GM21367 (cell line): Measurements from ENCODE around the gene RASGRP2.
"Not testable (repeated sequence)": the region's sequence is repeated elsewhere in the genome, so short reads cannot be mapped to it uniquely, and the experiment has no call there.

Experiments used
- ATAC-seq: cut with Tn5 transposase; IDR thresholded peaks from one replicate; pipeline ENCODE4 v1.9.1; 2021; ENCODE audit not compliant: unreplicated experiment

Gene RASGRP2

DNA sequence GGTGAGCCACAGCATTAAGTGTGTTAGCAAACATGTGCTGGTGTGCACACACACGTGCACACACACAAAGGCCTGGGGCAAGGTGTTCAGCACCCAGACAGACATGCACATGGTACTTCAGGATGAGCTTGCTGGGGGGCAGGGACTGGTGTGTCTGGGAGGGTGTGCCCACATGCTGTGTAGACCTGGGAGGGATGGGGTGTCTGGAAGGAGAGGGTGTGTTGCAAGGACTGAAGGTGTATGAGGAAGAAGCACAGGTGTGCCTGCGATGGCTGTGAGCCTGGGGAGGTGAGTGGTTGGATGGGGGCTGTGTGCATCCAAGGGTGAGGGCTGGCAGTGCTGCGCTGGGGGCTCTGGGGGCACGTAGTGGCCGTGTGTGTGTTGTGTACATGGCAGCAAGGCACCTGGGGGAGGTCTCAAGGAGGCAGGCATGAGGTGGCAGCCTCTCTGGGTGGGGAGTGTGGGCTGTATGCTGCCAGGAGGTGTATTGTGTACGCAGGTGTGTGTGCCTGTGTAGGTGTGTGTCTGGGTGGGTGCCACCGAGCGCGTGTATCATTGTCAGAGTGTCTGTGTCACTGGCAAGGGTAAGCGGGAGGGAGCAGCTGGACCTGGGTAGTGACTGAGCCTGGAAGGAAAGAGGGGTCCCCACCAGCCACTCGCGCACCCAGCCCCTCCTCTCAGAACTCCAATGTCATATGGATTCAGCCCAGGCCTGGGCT is 23.1 kb downstream of the RASGRP2 start:
- ATAC-seq = no peak

GRCh38 chr11:64720167-64720566 is 23.8 kb downstream of the RASGRP2 start:
- no peak for ATAC-seq

DNA sequence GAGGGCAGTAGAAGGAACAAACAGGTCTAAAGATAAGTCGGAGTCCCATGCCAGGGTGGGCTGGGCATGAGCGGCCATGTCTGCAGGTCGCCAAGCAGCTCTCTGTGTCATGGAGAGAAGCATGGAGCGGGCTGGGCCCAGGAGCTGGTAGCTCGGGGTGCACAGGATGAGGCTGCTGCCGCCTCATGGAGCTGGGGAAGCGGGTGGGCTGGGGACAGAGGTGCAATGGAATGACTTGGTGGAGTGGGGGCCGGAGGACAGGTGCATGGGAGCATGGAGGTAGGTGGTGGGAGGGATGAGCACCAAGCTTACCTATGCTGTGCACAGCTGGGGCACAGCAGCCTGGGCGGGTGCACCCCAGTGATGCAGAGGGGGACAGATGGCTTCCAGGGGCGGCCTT is 24.5 kb downstream of the RASGRP2 start:
- no peak for ATAC-seq

DNA sequence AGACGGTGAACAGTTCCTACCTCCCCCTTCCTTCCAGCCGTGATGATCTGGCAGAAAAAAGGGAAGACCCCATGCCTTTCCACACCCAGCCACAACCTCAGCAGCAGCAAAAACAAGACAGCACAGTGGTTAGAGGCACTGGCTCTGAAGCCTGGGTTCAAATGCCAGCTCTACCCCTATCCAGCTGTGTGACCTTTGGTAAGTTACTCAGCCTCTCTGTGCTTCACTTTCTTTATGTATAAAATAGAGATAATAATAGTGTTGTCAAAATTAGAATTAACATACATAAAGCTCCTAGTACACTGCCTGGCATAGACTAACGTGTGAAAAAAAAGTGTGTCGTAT is 25.2 kb downstream of the RASGRP2 start:
- no peak for ATAC-seq

GRCh38 chr11:64718084-64718779 is 25.7 kb downstream of the RASGRP2 start:
- ATAC-seq = no peak

GRCh38 chr11:64717268-64717578 is 26.7 kb downstream of the RASGRP2 start:
- no peak for ATAC-seq

- ATAC-seq = no peak
Measured at GRCh38 chr11:64716473-64717267, 27.3 kb downstream of the RASGRP2 start.

DNA sequence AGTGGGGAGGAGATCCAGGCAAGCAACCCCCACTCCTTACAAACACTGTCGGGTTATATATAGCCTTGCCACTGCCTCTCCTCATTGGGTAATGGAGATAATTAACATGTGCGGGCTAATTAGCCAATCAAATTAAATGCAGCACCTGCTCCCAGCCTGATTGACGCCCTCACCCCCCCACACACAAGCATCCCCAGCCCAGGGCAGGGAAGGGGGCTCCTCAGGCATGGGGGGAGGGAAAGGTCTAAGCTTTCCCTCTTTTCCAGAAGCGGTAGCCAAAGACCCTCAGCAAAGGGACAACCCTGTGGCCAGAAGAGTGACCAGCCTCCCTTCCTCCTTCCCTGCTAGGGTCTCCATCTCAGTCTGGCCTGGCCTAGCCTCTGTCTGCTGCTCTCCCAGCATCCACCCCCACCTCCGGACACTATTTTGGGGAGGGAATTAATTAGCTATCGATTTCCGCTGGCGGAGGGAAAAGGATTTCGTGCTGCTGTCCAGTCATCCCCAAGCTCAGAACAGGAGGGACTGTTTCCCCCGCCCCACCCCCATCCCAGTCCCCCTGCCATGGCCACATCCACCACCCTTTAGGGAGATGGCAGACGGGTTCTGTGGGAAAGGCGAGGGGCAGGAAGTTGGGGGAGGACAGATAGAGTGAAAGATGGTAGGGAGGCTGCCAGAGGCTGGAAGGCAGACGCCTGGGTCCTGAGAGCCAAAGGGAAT is 28.0 kb downstream of the RASGRP2 start:
- ATAC-seq = no peak

DNA sequence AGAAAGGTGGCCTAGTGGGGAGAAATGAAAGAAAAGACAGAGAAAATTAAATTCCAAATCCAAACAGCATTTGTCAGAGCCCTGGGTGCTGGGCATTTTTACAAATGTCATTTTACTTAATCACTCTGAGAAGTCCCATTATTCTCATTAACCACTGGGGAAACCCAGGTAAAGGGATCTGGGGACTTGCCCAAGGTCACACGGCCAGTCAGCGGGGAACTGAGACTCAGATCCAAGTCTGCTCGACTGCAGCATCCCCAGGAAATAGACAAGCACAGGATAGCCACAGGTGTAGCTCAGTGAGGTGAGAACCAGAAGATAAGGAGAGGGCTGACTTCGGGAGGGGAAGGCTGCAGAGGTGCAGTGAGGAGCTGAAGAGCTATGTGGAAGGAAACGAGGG is 28.8 kb downstream of the RASGRP2 start:
- ATAC-seq = no peak

- no peak for ATAC-seq
Measured at GRCh38 chr11:64714666-64715065, 29.3 kb downstream of the RASGRP2 start.

GRCh38 chr11:64713781-64714363 is 30.1 kb downstream of the RASGRP2 start:
- ATAC-seq = no peak

DNA sequence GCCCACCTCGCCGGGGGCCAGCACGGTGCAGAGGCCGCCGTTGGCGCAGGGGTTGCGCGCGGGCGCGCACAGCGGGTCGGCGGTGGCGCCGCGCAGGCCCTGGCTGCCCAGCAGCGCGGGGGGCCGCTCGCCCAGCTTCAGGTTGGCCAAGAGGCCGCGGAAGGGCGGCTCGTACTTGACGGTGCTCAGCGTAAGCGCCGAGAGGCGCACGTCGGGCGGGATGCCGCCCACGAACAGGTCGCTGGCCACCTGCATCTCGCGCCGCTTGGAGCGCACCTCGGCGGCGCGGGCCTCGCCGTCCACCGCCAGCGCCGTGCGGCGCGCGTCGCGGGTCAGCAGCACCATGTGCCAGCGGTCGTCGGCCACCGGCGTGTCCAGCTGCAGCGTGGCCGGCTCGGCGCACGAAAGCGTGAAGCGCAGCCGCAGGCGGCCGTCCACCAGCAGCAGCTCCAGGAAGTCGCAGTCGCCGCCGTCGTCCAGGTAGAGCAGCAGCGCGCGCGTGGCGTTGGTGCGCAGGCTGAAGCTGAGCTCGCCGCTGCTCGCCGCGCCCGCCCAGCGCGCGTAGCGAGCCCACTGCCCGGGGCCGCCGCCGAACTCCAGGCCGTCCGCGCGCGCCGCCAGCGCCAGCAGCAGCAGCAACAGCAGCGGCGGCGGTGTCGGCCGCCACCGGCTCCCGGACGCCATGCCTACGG is 30.8 kb downstream of the RASGRP2 start:
- ATAC-seq = no peak

DNA sequence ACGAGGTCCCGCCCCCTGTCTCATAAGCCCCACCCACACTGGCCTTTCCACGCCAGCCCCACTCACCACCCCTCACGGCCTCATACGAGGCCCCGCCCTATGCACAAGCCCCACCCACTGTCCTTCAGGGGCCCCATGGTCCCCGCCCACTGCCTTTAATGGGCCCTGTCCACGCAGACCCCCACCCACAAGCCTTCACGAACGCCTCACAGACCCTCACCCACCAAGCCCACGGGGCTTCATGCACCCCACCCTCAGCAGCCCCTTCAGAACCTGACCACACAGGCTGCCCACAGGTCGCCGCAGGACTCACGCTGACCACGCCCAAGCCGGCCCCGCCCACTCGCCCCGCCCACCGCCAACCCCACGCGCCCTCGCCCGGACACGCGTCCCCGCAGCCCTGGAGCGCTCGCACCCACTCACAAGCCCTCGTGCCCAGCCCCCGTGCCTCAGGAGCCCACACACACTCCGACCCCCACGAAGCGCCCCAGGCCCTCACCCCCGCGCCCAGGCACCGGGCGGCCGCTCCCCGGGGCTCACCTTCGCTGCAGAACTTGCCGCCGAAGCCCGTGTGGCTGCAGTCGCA is 31.4 kb downstream of the RASGRP2 start:
- no peak for ATAC-seq

- ATAC-seq = no peak
Measured at GRCh38 chr11:64711956-64712362, 32.0 kb downstream of the RASGRP2 start.

- no peak for ATAC-seq
Measured at GRCh38 chr11:64711138-64711955, 32.6 kb downstream of the RASGRP2 start.

GRCh38 chr11:64710418-64711137 is 33.4 kb downstream of the RASGRP2 start:
- no peak for ATAC-seq

DNA sequence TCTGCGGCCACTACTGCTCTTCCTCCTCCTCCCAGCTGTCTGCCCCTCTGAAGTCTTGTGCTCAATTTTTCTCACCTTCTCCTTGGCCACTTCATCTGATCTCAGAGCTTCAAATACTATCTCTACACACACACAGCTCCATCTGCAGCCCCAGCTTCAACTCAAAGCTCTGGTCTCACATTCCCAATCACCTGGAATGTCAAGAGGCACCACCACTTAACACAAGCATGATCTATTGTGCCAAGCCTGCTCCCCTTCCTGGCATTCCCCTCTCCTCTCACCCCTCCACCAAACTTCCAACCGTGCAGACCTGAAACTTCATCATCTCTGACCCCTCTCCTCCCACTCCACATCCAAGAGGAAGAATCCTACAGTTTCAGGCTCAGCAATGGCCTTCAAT is 38.4 kb downstream of the RASGRP2 start:
- ATAC-seq = no peak

DNA sequence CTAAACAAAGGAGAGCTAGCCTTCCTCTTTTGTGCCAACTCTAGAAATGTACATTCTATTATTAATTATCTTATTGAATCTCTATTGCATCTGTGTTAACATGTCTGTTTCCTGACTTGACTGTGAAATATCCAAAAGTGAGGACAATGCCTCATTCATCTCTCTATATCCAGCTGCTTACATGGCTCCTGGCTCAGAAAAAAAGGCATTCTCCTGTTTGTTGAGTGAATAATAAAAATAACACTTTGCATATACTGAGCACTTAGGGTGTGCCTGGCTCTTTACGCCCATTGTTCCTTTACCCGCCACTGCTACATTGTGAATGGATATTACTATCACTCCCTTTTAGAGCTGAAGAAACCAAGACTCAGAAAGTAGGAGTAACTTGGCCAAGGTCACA is 40.9 kb downstream of the RASGRP2 start:
- ATAC-seq = no peak

- not testable (repeated sequence) for ATAC-seq
Measured at GRCh38 chr11:64701956-64702355, 42.0 kb downstream of the RASGRP2 start.
